ENCODE measurements around the gene NKX1-2.
A peak's percentile ranks its signal among the peaks of the same experiment; 100 is the strongest.

The NKX1-2 gene

DNA sequence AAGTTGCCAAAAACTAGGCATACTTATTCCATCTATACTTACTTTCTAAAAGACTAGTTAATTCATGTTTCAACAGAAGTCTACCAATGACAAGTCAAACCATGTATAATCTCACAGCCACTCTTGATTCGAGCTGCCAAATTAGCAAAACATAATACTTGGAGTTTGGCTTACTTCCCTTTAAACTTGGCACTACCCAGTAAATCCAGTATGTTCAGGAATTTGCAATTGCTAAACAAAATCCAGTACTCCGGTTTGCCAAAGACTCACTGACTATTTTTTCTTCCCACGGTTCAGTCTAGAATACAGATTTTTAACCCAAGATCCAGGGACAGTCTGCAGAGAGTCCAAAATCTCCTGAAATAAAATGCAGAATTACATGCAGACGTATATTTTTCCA is 35.8 kb downstream of the NKX1-2 start:
- DNase-seq: no peak

- DNase-seq: no peak
Observed at GRCh38 chr10:124409696-124410095, 40.1 kb downstream of the NKX1-2 start.

DNA sequence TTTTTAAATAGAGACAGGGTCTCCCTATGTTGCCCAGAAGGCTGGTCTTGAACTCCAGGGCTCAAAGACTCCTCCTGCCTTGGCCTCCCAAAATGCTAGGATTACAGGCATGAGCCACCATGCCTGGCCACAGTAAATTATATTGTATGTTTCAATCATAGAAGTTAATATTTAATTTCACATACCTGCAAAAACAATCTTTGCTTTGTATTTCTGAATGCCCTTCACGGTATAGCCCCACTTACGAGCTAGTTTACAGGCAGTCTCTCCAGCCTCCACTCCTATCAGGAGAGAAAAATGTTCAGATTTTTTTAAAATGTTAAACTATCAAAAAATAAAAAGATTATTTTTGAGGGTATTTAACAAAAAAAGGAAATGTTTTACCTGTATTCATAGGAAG is 41.5 kb downstream of the NKX1-2 start:
- no peak for DNase-seq

- DNase-seq: no peak
Observed at GRCh38 chr10:124407456-124407855, 42.4 kb downstream of the NKX1-2 start.

GRCh38 chr10:124403548-124403947 is 46.3 kb downstream of the NKX1-2 start:
- DNase-seq: peak in 5 of 6 experiments; percentile 7 to 72 (median 63)

- DNase-seq: no peak
Observed at GRCh38 chr10:124402273-124402672, 47.6 kb downstream of the NKX1-2 start.

GRCh38 chr10:124401633-124402032 is 48.2 kb downstream of the NKX1-2 start:
- DNase-seq: no peak

All from stimulated activated naive CD4-positive, alpha-beta T cell (primary cell).